DND-41 (cell line): Measurements from ENCODE around the gene TNS1.

ENCODE experiments used
- EZH2 ChIP-seq: IDR thresholded peaks from 3 replicates; pipeline ENCODE4 v1.6.1; 2012; ENCODE audit warnings: borderline replicate concordance, low read depth, mild to moderate bottlenecking, moderate library complexity, low read length, inconsistent platforms; ENCODE audit not compliant: severe bottlenecking
- TF ChIP-seq, protein P1 (sequence below): IDR thresholded peaks from 2 replicates; pipeline ENCODE4 v1.5.1; 2012; ENCODE audit warnings: borderline replicate concordance, low read length, moderate library complexity, mild to moderate bottlenecking; ENCODE audit not compliant: poor library complexity, severe bottlenecking; ENCODE audit errors: extremely low read depth

DNA sequence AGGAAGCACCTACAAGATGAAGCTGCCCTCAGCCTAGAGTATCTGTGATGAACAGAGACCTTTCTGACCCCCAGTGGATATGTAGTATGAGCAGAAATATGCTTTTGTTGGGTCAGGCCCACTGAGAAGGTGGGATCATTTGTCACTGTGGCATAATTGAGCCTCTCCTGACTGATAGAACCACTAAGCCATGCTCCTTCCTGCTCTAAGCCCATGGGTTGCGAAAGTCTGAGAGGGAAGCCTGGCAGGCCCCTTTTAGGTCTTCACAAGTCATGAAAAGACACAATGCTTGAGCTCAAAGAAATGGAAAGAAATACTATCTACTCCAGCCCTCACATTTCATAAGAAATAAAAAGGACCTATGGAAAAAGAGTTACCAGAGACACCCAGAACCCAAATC, 127.7 kb downstream of the TNS1 start:
- no peak for TF ChIP-seq EZH2
- TF ChIP-seq, protein P1, sequence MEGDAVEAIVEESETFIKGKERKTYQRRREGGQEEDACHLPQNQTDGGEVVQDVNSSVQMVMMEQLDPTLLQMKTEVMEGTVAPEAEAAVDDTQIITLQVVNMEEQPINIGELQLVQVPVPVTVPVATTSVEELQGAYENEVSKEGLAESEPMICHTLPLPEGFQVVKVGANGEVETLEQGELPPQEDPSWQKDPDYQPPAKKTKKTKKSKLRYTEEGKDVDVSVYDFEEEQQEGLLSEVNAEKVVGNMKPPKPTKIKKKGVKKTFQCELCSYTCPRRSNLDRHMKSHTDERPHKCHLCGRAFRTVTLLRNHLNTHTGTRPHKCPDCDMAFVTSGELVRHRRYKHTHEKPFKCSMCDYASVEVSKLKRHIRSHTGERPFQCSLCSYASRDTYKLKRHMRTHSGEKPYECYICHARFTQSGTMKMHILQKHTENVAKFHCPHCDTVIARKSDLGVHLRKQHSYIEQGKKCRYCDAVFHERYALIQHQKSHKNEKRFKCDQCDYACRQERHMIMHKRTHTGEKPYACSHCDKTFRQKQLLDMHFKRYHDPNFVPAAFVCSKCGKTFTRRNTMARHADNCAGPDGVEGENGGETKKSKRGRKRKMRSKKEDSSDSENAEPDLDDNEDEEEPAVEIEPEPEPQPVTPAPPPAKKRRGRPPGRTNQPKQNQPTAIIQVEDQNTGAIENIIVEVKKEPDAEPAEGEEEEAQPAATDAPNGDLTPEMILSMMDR: no peak
